Measurements from ENCODE around the gene KRT73.
"Not testable (repeated sequence)": the region's sequence is repeated elsewhere in the genome, so short reads cannot be mapped to it uniquely, and the experiment has no call there.

The KRT73 gene

DNA sequence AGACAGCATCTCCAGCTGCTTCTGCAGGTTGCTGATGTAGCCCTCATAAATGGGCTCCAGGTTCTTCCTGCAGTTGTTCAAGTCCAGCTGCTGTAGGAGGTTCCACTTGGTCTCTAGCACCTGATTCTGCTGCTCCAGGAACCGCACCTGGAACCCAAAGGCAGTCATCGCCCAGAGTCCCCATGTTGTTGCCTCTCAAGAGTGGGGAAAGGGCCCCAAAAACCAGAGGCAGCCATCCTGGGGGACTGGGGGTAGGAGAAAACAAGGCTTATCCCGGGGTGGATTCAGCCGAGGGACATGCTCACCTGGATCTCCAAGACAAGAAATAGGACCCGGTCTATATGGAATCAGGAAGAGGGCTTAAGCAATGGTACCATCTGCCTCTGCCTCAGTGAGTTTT is 19.4 kb downstream of the KRT73 start:
- H4K20me1 ChIP-seq (ENCODE audit: insufficient read depth): no peaks in the 10 kb centered on the region
- H3K36me3 ChIP-seq (ENCODE audit: insufficient read depth): no peaks in the 10 kb centered on the region
- H3K27me3 ChIP-seq (ENCODE audit: insufficient read depth, low read depth): peaks cover 9% of the 10 kb centered on the region; the same call in 1 of the 2 replicates
- H3K4me2 ChIP-seq: no peak overlapping the region
- H3K4me3 ChIP-seq (IDR thresholded peaks at IDR 0.05; ENCODE audit: insufficient read depth, low read depth, low read length): no peak overlapping the region
- H3K79me2 ChIP-seq (ENCODE audit: insufficient read depth, low read depth): no peaks in the 10 kb centered on the region
- H3K4me1 ChIP-seq (ENCODE audit: low read depth, poor library complexity, severe bottlenecking): no peaks in the 10 kb centered on the region
- H2AFZ ChIP-seq (ENCODE audit: low read depth): no peak overlapping the region
- TF ChIP-seq, protein P1, sequence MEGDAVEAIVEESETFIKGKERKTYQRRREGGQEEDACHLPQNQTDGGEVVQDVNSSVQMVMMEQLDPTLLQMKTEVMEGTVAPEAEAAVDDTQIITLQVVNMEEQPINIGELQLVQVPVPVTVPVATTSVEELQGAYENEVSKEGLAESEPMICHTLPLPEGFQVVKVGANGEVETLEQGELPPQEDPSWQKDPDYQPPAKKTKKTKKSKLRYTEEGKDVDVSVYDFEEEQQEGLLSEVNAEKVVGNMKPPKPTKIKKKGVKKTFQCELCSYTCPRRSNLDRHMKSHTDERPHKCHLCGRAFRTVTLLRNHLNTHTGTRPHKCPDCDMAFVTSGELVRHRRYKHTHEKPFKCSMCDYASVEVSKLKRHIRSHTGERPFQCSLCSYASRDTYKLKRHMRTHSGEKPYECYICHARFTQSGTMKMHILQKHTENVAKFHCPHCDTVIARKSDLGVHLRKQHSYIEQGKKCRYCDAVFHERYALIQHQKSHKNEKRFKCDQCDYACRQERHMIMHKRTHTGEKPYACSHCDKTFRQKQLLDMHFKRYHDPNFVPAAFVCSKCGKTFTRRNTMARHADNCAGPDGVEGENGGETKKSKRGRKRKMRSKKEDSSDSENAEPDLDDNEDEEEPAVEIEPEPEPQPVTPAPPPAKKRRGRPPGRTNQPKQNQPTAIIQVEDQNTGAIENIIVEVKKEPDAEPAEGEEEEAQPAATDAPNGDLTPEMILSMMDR (conservative IDR thresholded peaks at IDR 0.05; ENCODE audit: low read depth, low read length): no peak
- no peak overlapping the region for H3K27ac ChIP-seq
- H3K9ac ChIP-seq: no peak overlapping the region

- H4K20me1 ChIP-seq (ENCODE audit: insufficient read depth); H3K79me2 ChIP-seq (ENCODE audit: insufficient read depth, low read depth); H3K4me2 ChIP-seq; H2AFZ ChIP-seq (ENCODE audit: low read depth); H3K9ac ChIP-seq; H3K4me3 ChIP-seq (IDR thresholded peaks at IDR 0.05; ENCODE audit: insufficient read depth, low read depth, low read length); H3K36me3 ChIP-seq (ENCODE audit: insufficient read depth); H3K27me3 ChIP-seq (ENCODE audit: insufficient read depth, low read depth); H3K4me1 ChIP-seq (ENCODE audit: low read depth, poor library complexity, severe bottlenecking); H3K27ac ChIP-seq: not testable (repeated sequence)
These were observed 24.1 kb downstream of the KRT73 start for GRCh38 chr12:52594237-52594636.

DNA sequence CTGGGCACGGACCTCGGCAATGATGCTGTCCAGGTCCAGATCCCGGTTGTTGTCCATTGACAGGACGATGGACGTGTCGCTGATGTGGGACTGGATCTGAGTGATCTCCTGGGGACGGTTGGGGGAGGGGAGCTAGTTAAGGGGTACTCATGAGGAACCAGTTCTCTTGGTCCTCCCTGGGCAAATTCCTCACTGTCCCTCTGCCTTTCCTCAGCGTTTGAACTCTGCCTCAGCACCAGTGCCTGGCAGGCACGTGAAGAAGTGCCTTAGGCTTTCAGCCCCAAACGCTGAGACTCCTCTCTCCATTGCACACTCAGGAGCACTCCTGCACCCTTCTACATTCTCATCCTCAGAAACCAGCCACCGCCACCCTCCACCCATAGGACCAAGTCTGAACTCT is 26.8 kb downstream of the KRT73 start:
- Histone ChIP-seq H3K36me3 (ENCODE audit: insufficient read depth) (no peaks in the 10 kb centered on the region), H3K9ac (no peak overlapping the region), H4K20me1 (ENCODE audit: insufficient read depth) (no peaks in the 10 kb centered on the region), H3K27ac (no peak overlapping the region), H3K4me3 (IDR thresholded peaks at IDR 0.05; ENCODE audit: insufficient read depth, low read depth, low read length) (no peak overlapping the region), H3K4me1 (ENCODE audit: low read depth, poor library complexity, severe bottlenecking) (no peaks in the 10 kb centered on the region), H3K4me2 (no peak overlapping the region), H2AFZ (ENCODE audit: low read depth) (no peak overlapping the region), H3K27me3 (ENCODE audit: insufficient read depth, low read depth) (peaks cover 9% of the 10 kb centered on the region; the same call in 1 of the 2 replicates), H3K79me2 (ENCODE audit: insufficient read depth, low read depth) (no peaks in the 10 kb centered on the region)
- TF ChIP-seq, protein P1 (conservative IDR thresholded peaks at IDR 0.05; ENCODE audit: low read depth, low read length): no peak

- no peak overlapping the region for H3K4me2 ChIP-seq
- TF ChIP-seq, protein P1 (conservative IDR thresholded peaks at IDR 0.05; ENCODE audit: low read depth, low read length): no peak
These were observed 28.3 kb downstream of the KRT73 start for GRCh38 chr12:52590021-52590420.

GRCh38 chr12:52587563-52587962 is 30.8 kb downstream of the KRT73 start:
- H2AFZ ChIP-seq (ENCODE audit: low read depth): no peak overlapping the region
- peaks cover 17% of the 10 kb centered on the region; the same call in 1 of the 2 replicates for H3K27me3 ChIP-seq (ENCODE audit: insufficient read depth, low read depth)
- no peak overlapping the region for H3K27ac ChIP-seq
- H3K9ac ChIP-seq: no peak overlapping the region
- TF ChIP-seq, protein P1 (conservative IDR thresholded peaks at IDR 0.05; ENCODE audit: low read depth, low read length): no peak
- H3K4me1 ChIP-seq (ENCODE audit: low read depth, poor library complexity, severe bottlenecking): no peaks in the 10 kb centered on the region
- H4K20me1 ChIP-seq (ENCODE audit: insufficient read depth): no peaks in the 10 kb centered on the region
- no peak overlapping the region for H3K4me2 ChIP-seq
- no peaks in the 10 kb centered on the region for H3K36me3 ChIP-seq (ENCODE audit: insufficient read depth)
- no peaks in the 10 kb centered on the region for H3K79me2 ChIP-seq (ENCODE audit: insufficient read depth, low read depth)
- no peak overlapping the region for H3K4me3 ChIP-seq (IDR thresholded peaks at IDR 0.05; ENCODE audit: insufficient read depth, low read depth, low read length)

More at GRCh38 chr12:52590021-52590420, 28.3 kb downstream of the KRT73 start:
- Histone ChIP-seq H4K20me1 (ENCODE audit: insufficient read depth) (no peaks in the 10 kb centered on the region), H3K36me3 (ENCODE audit: insufficient read depth) (no peaks in the 10 kb centered on the region), H3K4me3 (IDR thresholded peaks at IDR 0.05; ENCODE audit: insufficient read depth, low read depth, low read length) (no peak overlapping the region), H3K79me2 (ENCODE audit: insufficient read depth, low read depth) (no peaks in the 10 kb centered on the region), H3K27ac (no peak overlapping the region), H3K4me1 (ENCODE audit: low read depth, poor library complexity, severe bottlenecking) (no peaks in the 10 kb centered on the region), H3K9ac (no peak overlapping the region), H2AFZ (ENCODE audit: low read depth) (no peak overlapping the region), H3K27me3 (ENCODE audit: insufficient read depth, low read depth) (peaks cover 12% of the 10 kb centered on the region; the same call in 1 of the 2 replicates)

All from KMS-11 (cell line).